HEK293 (cell line): ENCODE measurements around the gene CHST12.

Experiments
- GLI2 ChIP-seq: fragments of 450-650 bp; formaldehyde crosslinking; IDR thresholded peaks from 2 replicates; pipeline ENCODE4; 2017; ENCODE audit warnings: missing biosample characterization, missing genetic modification characterization, low read depth, borderline replicate concordance
- GLIS1 ChIP-seq: fragments of 450-650 bp; formaldehyde crosslinking; IDR thresholded peaks from 2 replicates; pipeline ENCODE4 v1.5.1; 2016; ENCODE audit warnings: missing biosample characterization, missing genetic modification characterization
- KLF1 ChIP-seq: fragments of 450-650 bp; formaldehyde crosslinking; IDR thresholded peaks from 2 replicates; pipeline ENCODE4 v1.5.1; 2016; ENCODE audit warnings: missing biosample characterization, missing genetic modification characterization
- SCRT1 ChIP-seq: fragments of 450-650 bp; formaldehyde crosslinking; IDR thresholded peaks from 2 replicates; pipeline ENCODE4 v1.5.1; 2016; ENCODE audit warnings: missing biosample characterization, missing genetic modification characterization, borderline replicate concordance
- SP2 ChIP-seq: fragments of 450-650 bp; formaldehyde crosslinking; IDR thresholded peaks from 2 replicates; pipeline ENCODE4 v1.5.1; 2016; ENCODE audit warnings: missing biosample characterization, missing genetic modification characterization
- YY2 ChIP-seq: fragments of 450-650 bp; formaldehyde crosslinking; IDR thresholded peaks from 2 replicates; pipeline ENCODE4 v1.5.1; 2016; ENCODE audit warnings: missing biosample characterization, missing genetic modification characterization
- ZEB2 ChIP-seq: fragments of 450-650 bp; formaldehyde crosslinking; IDR thresholded peaks from 2 replicates; pipeline ENCODE4 v1.5.1; 2016; ENCODE audit warnings: missing biosample characterization, missing genetic modification characterization
- ZFP3 ChIP-seq: fragments of 450-650 bp; formaldehyde crosslinking; IDR thresholded peaks from 2 replicates; pipeline ENCODE4 v1.5.1; 2016; ENCODE audit warnings: low read depth, missing biosample characterization, missing genetic modification characterization
- ZIC2 ChIP-seq: fragments of 450-650 bp; formaldehyde crosslinking; IDR thresholded peaks from 2 replicates; pipeline ENCODE4 v1.5.1; 2016; ENCODE audit warnings: missing biosample characterization, missing genetic modification characterization
- ZNF10 ChIP-seq: fragments of 450-650 bp; formaldehyde crosslinking; IDR thresholded peaks from 2 replicates; pipeline ENCODE4 v1.5.1; 2017; ENCODE audit warnings: missing biosample characterization, missing genetic modification characterization
- ZNF211 ChIP-seq: fragments of 450-650 bp; formaldehyde crosslinking; IDR thresholded peaks from 2 replicates; pipeline ENCODE4 v1.5.1; 2016; ENCODE audit warnings: low read depth, missing biosample characterization, missing genetic modification characterization
- ZNF274 ChIP-seq, 2 experiments: fragments of 200-500 bp in 1 of 2; fragments of 450-650 bp in 1 of 2; sonication (Bioruptor generic) in 1 of 2; formaldehyde crosslinking in 1 of 2; IDR thresholded peaks; 2 replicates each; pipeline versions ENCODE4 v1.5.1 to v1.6.1; 2014 to 2016; ENCODE audit warnings: borderline replicate concordance in 1 of 2, inconsistent platforms in 1 of 2, low read length in 1 of 2, missing biosample characterization in 1 of 2, missing genetic modification characterization in 1 of 2
- ZNF302 ChIP-seq: fragments of 450-650 bp; formaldehyde crosslinking; IDR thresholded peaks from 2 replicates; pipeline ENCODE4 v1.5.1; 2016; ENCODE audit warnings: missing biosample characterization, missing genetic modification characterization, low read depth
- ZNF398 ChIP-seq: fragments of 450-650 bp; formaldehyde crosslinking; IDR thresholded peaks from 2 replicates; pipeline ENCODE4 v1.5.1; 2017; ENCODE audit warnings: missing biosample characterization, missing genetic modification characterization
- ZNF544 ChIP-seq: fragments of 450-650 bp; formaldehyde crosslinking; IDR thresholded peaks from 2 replicates; pipeline ENCODE4 v1.5.0; 2017; ENCODE audit warnings: missing biosample characterization, missing genetic modification characterization
- ZNF549 ChIP-seq: fragments of 450-650 bp; IDR thresholded peaks from 2 replicates; pipeline ENCODE4 v1.5.1; 2018; ENCODE audit warnings: missing biosample characterization, missing genetic modification characterization, mild to moderate bottlenecking, inconsistent platforms, moderate library complexity
- ZNF580 ChIP-seq: fragments of 450-650 bp; formaldehyde crosslinking; IDR thresholded peaks from 2 replicates; pipeline ENCODE4 v1.5.1; 2016; ENCODE audit warnings: missing biosample characterization, missing genetic modification characterization
- ZNF585B ChIP-seq: fragments of 450-650 bp; formaldehyde crosslinking; IDR thresholded peaks from 2 replicates; pipeline ENCODE4 v1.5.1; 2016; ENCODE audit warnings: missing biosample characterization, missing genetic modification characterization
- ZNF621 ChIP-seq: fragments of 450-650 bp; formaldehyde crosslinking; IDR thresholded peaks from 2 replicates; pipeline ENCODE4 v1.5.1; 2017; ENCODE audit warnings: missing biosample characterization, missing genetic modification characterization
- ZNF747 ChIP-seq: fragments of 450-650 bp; formaldehyde crosslinking; IDR thresholded peaks from 2 replicates; pipeline ENCODE4 v1.5.1; 2016; ENCODE audit warnings: missing biosample characterization, missing genetic modification characterization
- ZNF785 ChIP-seq: fragments of 450-650 bp; formaldehyde crosslinking; IDR thresholded peaks from 2 replicates; pipeline ENCODE4 v1.5.1; 2016; ENCODE audit warnings: missing biosample characterization, missing genetic modification characterization
- ZNF792 ChIP-seq: fragments of 450-650 bp; formaldehyde crosslinking; IDR thresholded peaks from 2 replicates; pipeline ENCODE4 v1.5.1; 2016; ENCODE audit warnings: missing biosample characterization, missing genetic modification characterization
- ZSCAN23 ChIP-seq: fragments of 450-650 bp; formaldehyde crosslinking; IDR thresholded peaks from 2 replicates; pipeline ENCODE4 v1.5.1; 2016; ENCODE audit warnings: missing biosample characterization, missing genetic modification characterization
- ZSCAN30 ChIP-seq: fragments of 450-650 bp; IDR thresholded peaks from 2 replicates; pipeline ENCODE4 v1.5.1; 2018; ENCODE audit warnings: missing biosample characterization, mild to moderate bottlenecking, missing genetic modification characterization, moderate library complexity
- ZXDB ChIP-seq: fragments of 450-650 bp; formaldehyde crosslinking; IDR thresholded peaks from 2 replicates; pipeline ENCODE4 v1.5.1; 2016; ENCODE audit warnings: missing biosample characterization, missing genetic modification characterization
- TF ChIP-seq, protein P1 (sequence below): fragments of 450-650 bp; formaldehyde crosslinking; IDR thresholded peaks from 2 replicates; pipeline ENCODE4 v1.5.1; 2017; ENCODE audit warnings: missing biosample characterization, missing genetic modification characterization
- TF ChIP-seq, protein P2 (sequence below): fragments of 450-650 bp; formaldehyde crosslinking; IDR thresholded peaks from 2 replicates; pipeline ENCODE4 v1.5.1; 2016; ENCODE audit warnings: missing biosample characterization, missing genetic modification characterization
- TF ChIP-seq, protein P3 (sequence below): fragments of 450-650 bp; IDR thresholded peaks from 2 replicates; pipeline ENCODE4 v1.5.1; 2018; ENCODE audit warnings: missing biosample characterization, missing genetic modification characterization
- TF ChIP-seq, protein P4 (sequence below): fragments of 450-650 bp; formaldehyde crosslinking; IDR thresholded peaks from 2 replicates; pipeline ENCODE4 v1.5.1; 2016; ENCODE audit warnings: missing biosample characterization, missing genetic modification characterization
- TF ChIP-seq, protein P5 (sequence below): fragments of 450-650 bp; formaldehyde crosslinking; IDR thresholded peaks from 2 replicates; pipeline ENCODE4 v1.5.1; 2016; ENCODE audit warnings: missing biosample characterization, missing genetic modification characterization

The CHST12 gene

DNA sequence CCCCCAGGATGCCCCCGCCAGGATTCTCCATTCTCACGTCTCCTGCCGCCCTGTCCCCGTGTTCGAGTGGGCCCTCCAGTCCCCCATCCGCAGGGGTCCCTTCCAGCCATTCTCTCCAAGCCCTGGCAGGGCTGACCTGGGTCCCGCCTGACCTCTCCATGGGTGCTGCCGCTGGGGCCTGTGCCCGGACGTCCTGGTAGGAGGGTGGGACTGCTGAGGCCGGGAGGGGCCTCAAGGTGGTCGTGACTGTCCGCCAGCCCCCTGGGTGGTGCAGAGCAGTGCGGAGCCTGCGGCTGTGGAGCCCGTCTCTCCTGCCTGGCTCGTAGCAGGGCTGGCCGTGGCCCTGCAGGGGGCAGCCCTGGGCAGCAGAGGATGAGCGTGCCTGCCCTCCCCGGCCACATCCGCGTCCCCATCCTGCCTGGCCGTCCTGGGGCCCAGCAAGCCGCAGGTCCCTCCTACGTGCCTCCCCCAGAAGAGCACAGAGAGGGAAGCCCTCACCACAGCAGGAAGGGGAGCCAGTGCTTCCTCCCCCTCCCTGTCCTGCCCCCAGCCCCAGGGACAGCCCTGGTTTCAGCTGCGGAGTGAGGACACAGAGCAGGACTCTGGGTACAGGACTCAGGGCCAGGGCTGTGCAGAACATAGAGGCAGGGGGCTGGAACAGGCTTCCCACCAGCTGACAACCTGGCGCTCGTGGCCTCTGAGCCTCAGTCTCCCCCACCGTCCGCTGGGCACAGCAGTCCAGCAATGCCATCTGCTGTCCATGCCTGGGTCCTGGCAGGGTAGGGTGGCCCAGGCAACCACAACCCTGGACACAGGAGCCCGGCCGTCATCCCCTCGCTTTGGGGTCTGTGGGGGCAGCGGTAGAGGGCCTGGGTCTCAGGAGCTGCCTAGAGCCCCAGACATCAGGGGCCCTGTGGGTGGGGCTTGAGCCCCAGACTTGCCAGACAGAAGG lies 74.3 kb downstream of the CHST12 start (continued):
- no peak for TF ChIP-seq ZNF580 (tag by site-specific recombination)
- no peak for TF ChIP-seq ZNF211
- TF ChIP-seq ZNF544: no peak
- TF ChIP-seq, protein P1, sequence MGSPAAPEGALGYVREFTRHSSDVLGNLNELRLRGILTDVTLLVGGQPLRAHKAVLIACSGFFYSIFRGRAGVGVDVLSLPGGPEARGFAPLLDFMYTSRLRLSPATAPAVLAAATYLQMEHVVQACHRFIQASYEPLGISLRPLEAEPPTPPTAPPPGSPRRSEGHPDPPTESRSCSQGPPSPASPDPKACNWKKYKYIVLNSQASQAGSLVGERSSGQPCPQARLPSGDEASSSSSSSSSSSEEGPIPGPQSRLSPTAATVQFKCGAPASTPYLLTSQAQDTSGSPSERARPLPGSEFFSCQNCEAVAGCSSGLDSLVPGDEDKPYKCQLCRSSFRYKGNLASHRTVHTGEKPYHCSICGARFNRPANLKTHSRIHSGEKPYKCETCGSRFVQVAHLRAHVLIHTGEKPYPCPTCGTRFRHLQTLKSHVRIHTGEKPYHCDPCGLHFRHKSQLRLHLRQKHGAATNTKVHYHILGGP (tag by site-specific recombination): no peak
- no peak for TF ChIP-seq ZSCAN23
- no peak for TF ChIP-seq GLI2 (tag by site-specific recombination)
- TF ChIP-seq ZNF785 (tag by site-specific recombination): no peak
- TF ChIP-seq, protein P2, sequence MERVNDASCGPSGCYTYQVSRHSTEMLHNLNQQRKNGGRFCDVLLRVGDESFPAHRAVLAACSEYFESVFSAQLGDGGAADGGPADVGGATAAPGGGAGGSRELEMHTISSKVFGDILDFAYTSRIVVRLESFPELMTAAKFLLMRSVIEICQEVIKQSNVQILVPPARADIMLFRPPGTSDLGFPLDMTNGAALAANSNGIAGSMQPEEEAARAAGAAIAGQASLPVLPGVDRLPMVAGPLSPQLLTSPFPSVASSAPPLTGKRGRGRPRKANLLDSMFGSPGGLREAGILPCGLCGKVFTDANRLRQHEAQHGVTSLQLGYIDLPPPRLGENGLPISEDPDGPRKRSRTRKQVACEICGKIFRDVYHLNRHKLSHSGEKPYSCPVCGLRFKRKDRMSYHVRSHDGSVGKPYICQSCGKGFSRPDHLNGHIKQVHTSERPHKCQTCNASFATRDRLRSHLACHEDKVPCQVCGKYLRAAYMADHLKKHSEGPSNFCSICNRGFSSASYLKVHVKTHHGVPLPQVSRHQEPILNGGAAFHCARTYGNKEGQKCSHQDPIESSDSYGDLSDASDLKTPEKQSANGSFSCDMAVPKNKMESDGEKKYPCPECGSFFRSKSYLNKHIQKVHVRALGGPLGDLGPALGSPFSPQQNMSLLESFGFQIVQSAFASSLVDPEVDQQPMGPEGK (tag by site-specific recombination): peak; percentile 27; the same call in 1 of the 2 replicates
- no peak for TF ChIP-seq ZNF585B (tag by site-specific recombination)
- no peak for TF ChIP-seq ZNF302 (tag by site-specific recombination)
- TF ChIP-seq ZFP3: no peak
- TF ChIP-seq, protein P3, sequence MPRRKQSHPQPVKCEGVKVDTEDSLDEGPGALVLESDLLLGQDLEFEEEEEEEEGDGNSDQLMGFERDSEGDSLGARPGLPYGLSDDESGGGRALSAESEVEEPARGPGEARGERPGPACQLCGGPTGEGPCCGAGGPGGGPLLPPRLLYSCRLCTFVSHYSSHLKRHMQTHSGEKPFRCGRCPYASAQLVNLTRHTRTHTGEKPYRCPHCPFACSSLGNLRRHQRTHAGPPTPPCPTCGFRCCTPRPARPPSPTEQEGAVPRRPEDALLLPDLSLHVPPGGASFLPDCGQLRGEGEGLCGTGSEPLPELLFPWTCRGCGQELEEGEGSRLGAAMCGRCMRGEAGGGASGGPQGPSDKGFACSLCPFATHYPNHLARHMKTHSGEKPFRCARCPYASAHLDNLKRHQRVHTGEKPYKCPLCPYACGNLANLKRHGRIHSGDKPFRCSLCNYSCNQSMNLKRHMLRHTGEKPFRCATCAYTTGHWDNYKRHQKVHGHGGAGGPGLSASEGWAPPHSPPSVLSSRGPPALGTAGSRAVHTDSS (tag by site-specific recombination): no peak
- TF ChIP-seq ZNF621 (tag by site-specific recombination): no peak
- peak; percentile 33; the same call in 1 of the 2 replicates for TF ChIP-seq GLIS1 (tag by site-specific recombination)
- no peak for TF ChIP-seq ZSCAN30 (tag by site-specific recombination)
- TF ChIP-seq, protein P4, sequence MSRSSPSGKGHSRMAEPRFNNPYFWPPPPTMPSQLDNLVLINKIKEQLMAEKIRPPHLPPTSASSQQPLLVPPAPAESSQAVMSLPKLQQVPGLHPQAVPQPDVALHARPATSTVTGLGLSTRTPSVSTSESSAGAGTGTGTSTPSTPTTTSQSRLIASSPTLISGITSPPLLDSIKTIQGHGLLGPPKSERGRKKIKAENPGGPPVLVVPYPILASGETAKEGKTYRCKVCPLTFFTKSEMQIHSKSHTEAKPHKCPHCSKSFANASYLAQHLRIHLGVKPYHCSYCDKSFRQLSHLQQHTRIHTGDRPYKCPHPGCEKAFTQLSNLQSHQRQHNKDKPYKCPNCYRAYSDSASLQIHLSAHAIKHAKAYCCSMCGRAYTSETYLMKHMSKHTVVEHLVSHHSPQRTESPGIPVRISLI (tag by site-specific recombination): no peak
- no peak for TF ChIP-seq ZNF10 (tag by site-specific recombination)
- no peak for TF ChIP-seq ZEB2 (tag by site-specific recombination)
- TF ChIP-seq ZNF549 (tag by site-specific recombination): no peak
- TF ChIP-seq KLF1 (tag by site-specific recombination): no peak
- TF ChIP-seq SP2 (tag by site-specific recombination): peak; percentile 8; the same call in 1 of the 2 replicates
- peak; percentile 55; the same call in 1 of the 2 replicates for TF ChIP-seq ZNF398 (tag by site-specific recombination)
- TF ChIP-seq, protein P5, sequence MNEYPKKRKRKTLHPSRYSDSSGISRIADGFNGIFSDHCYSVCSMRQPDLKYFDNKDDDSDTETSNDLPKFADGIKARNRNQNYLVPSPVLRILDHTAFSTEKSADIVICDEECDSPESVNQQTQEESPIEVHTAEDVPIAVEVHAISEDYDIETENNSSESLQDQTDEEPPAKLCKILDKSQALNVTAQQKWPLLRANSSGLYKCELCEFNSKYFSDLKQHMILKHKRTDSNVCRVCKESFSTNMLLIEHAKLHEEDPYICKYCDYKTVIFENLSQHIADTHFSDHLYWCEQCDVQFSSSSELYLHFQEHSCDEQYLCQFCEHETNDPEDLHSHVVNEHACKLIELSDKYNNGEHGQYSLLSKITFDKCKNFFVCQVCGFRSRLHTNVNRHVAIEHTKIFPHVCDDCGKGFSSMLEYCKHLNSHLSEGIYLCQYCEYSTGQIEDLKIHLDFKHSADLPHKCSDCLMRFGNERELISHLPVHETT (tag by site-specific recombination): no peak
- no peak for TF ChIP-seq YY2 (tag by site-specific recombination)
- peak; percentile 45 for TF ChIP-seq ZIC2 (tag by site-specific recombination)
- TF ChIP-seq ZNF747: no peak
- no peak for TF ChIP-seq ZXDB (tag by site-specific recombination)
- no peak for TF ChIP-seq ZNF274 (IDR thresholded peaks at IDR 0.05; ENCODE audit: low read length)
- TF ChIP-seq ZNF274 (tag by site-specific recombination; IDR thresholded peaks at IDR 0.05; ENCODE audit: borderline replicate concordance): no peak
- no peak for TF ChIP-seq SCRT1
- TF ChIP-seq ZNF792 (tag by site-specific recombination): no peak
